SK-N-SH (cell line): ENCODE results near the gene MOB1B. TPM values are rescaled to one million over a fixed set of nuclear protein-coding genes. Genes with fewer than 3 reads are reported as not detected.

ENCODE experiments used
- CTCF ChIA-PET: fragments of 300-600, 350-600 bp; formaldehyde crosslinking; extraction: SDS; loops from one replicate; lab custom pipeline; 2021; lab: Yijun Ruan, JAX
- POLR2A ChIA-PET: fragments of 350-600 bp; sonication (Branson Sonifier 250); formaldehyde crosslinking; extraction: SDS; loops from one replicate; lab custom pipeline; 2020; ENCODE audit warnings: antibody characterized with exemption, inconsistent platforms; lab: Yijun Ruan, JAX
- DNase-seq: peaks from one replicate; pipeline ENCODE4 v3.0.0; 2012
- H2AFZ ChIP-seq: fragments of 200-600 bp; sonication (generic); 2 replicates; pipeline ENCODE4 v1.8.1; 2016; ENCODE audit warnings: antibody characterized with exemption, mild to moderate bottlenecking, low read depth
- H3F3A ChIP-seq: fragments of 200-600 bp; sonication (generic); replicated peaks from 2 replicates; pipeline ENCODE3; 2016; ENCODE audit warnings: antibody characterized with exemption, mild to moderate bottlenecking; ENCODE audit not compliant: insufficient read depth
- H3K27ac ChIP-seq, 2 experiments: fragments of 200-500 bp in 1 of 2; fragments of 200-600 bp in 1 of 2; sonication (Bioruptor generic) in 1 of 2; sonication (generic), shearing (Covaris generic) in 1 of 2; 2 replicates each; pipeline versions ENCODE4 v1.5.1 to v1.6.1; 2014 to 2016; ENCODE audit warnings: low read depth in 2 of 2, inconsistent platforms in 1 of 2, low read length in 1 of 2, mild to moderate bottlenecking in 1 of 2, mixed read lengths in 1 of 2
- H3K27me3 ChIP-seq: fragments of 200-600 bp; sonication (generic), shearing (Covaris generic); 2 replicates; pipeline ENCODE4 v1.6.1; 2016; ENCODE audit warnings: mixed run types; ENCODE audit not compliant: insufficient read depth
- H3K36me3 ChIP-seq, 2 experiments: fragments of 200-500 bp in 1 of 2; fragments of 200-600 bp in 1 of 2; sonication (Bioruptor generic) in 1 of 2; sonication (generic) in 1 of 2; replicated peaks in 1 of 2; 2 replicates each; pipeline versions ENCODE3 to v1.5.1; 2014 to 2016; ENCODE audit warnings: low read length in 1 of 2, mild to moderate bottlenecking in 1 of 2; ENCODE audit not compliant: insufficient read depth in 2 of 2, control insufficient read depth in 1 of 2
- H3K4me1 ChIP-seq, 2 experiments: fragments of 200-500 bp in 1 of 2; fragments of 200-600 bp in 1 of 2; sonication (Bioruptor generic) in 1 of 2; sonication (generic), shearing (Covaris generic) in 1 of 2; 2 replicates each; pipeline versions ENCODE4 v1.5.1 to v1.6.1; 2014 to 2016; ENCODE audit warnings: low read depth in 1 of 2, low read length in 1 of 2, mixed run types in 1 of 2; ENCODE audit not compliant: insufficient read depth in 2 of 2, control insufficient read depth in 1 of 2
- H3K4me2 ChIP-seq: fragments of 200-600 bp; sonication (generic), shearing (Covaris generic); 2 replicates; pipeline ENCODE4 v1.6.1; 2017; ENCODE audit warnings: mixed run types
- H3K4me3 ChIP-seq, 2 experiments: fragments of 200-500 bp in 1 of 2; fragments of 200-600 bp in 1 of 2; sonication (Bioruptor generic) in 1 of 2; sonication (generic), shearing (Covaris generic) in 1 of 2; 2 replicates each; pipeline versions ENCODE4 v1.5.1 to v1.8.1; 2014 to 2016; ENCODE audit warnings: low read depth in 2 of 2, inconsistent platforms in 1 of 2, low read length in 1 of 2, mild to moderate bottlenecking in 1 of 2, mixed read lengths in 1 of 2, moderate library complexity in 1 of 2
- H3K79me2 ChIP-seq: fragments of 200-600 bp; sonication (generic); 2 replicates; pipeline ENCODE4 v1.8.1; 2017; ENCODE audit warnings: mild to moderate bottlenecking; ENCODE audit not compliant: insufficient read depth
- H3K9ac ChIP-seq: fragments of 200-600 bp; sonication (generic); 2 replicates; pipeline ENCODE4 v1.6.1; 2017; ENCODE audit warnings: mixed run types
- H3K9me2 ChIP-seq: fragments of 200-600 bp; sonication (generic); 2 replicates; pipeline ENCODE4 v1.6.1; 2017; ENCODE audit warnings: mixed run types
- H3K9me3 ChIP-seq: fragments of 200-600 bp; sonication (generic); 2 replicates; pipeline ENCODE4 v1.6.1; 2017; ENCODE audit warnings: mixed run types, mild to moderate bottlenecking, moderate library complexity
- H4K20me1 ChIP-seq: fragments of 200-600 bp; sonication (generic); 2 replicates; pipeline ENCODE4 v1.6.1; 2017; ENCODE audit warnings: mild to moderate bottlenecking, mixed run types; ENCODE audit not compliant: insufficient read depth
- CTCF ChIP-seq: fragments of 200-600 bp; sonication (generic); IDR thresholded peaks from 2 replicates; pipeline ENCODE4 v1.6.1; 2017; ENCODE audit warnings: antibody characterized with exemption, mild to moderate bottlenecking, moderate library complexity
- ELF1 ChIP-seq: IDR thresholded peaks from 2 replicates; pipeline ENCODE4 v1.4.0; 2012
- EP300 ChIP-seq, 2 experiments: IDR thresholded peaks; 2 replicates each; pipeline versions ENCODE4 v1.4.0 to v1.6.1; 2012; ENCODE audit warnings: borderline replicate concordance in 1 of 2, low read depth in 1 of 2, low read length in 1 of 2
- FOXJ3 ChIP-seq: sonication (generic); formaldehyde crosslinking; IDR thresholded peaks from 2 replicates; pipeline ENCODE4 v1.5.1; 2020; ENCODE audit warnings: mild to moderate bottlenecking, missing genetic modification reagents
- FOXM1 ChIP-seq: IDR thresholded peaks from 2 replicates; pipeline ENCODE4 v1.4.0; 2012; ENCODE audit warnings: low read depth, mild to moderate bottlenecking
- IRF3 ChIP-seq: fragments of 150-350 bp; IDR thresholded peaks from 2 replicates; pipeline ENCODE4 v1.6.1; 2016; ENCODE audit warnings: mild to moderate bottlenecking, low read depth, low read length
- MAX ChIP-seq: IDR thresholded peaks from 2 replicates; pipeline ENCODE4 v1.4.0; 2012; ENCODE audit warnings: low read depth
- PBX3 ChIP-seq: IDR thresholded peaks from 2 replicates; pipeline ENCODE4; 2012
- RAD21 ChIP-seq: IDR thresholded peaks from 2 replicates; pipeline ENCODE4 v1.6.1; 2012; ENCODE audit warnings: mild to moderate bottlenecking, low read length
- RCOR1 ChIP-seq: fragments of 150-350 bp; IDR thresholded peaks from 2 replicates; pipeline ENCODE4 v1.6.1; 2017; ENCODE audit warnings: antibody characterized with exemption, low read length
- RFX5 ChIP-seq: IDR thresholded peaks from 2 replicates; pipeline ENCODE4 v1.6.1; 2012; ENCODE audit warnings: mild to moderate bottlenecking, improper control_type of control experiment, low read length
- SIN3A ChIP-seq: IDR thresholded peaks from 2 replicates; pipeline ENCODE4 v1.6.1; 2012; ENCODE audit warnings: low read depth, mild to moderate bottlenecking, low read length, moderate library complexity, borderline replicate concordance
- SMC3 ChIP-seq: IDR thresholded peaks from 2 replicates; pipeline ENCODE4 v1.6.1; 2012; ENCODE audit warnings: low read depth, low read length, improper control_type of control experiment
- TEAD4 ChIP-seq: IDR thresholded peaks from 2 replicates; pipeline ENCODE4 v1.4.0; 2012; ENCODE audit warnings: mild to moderate bottlenecking, borderline replicate concordance; ENCODE audit not compliant: insufficient read depth
- USF2 ChIP-seq: fragments of 150-350 bp; IDR thresholded peaks from 2 replicates; pipeline ENCODE4 v1.6.1; 2017; ENCODE audit warnings: antibody characterized with exemption, low read length, low read depth, borderline replicate concordance
- YY1 ChIP-seq: IDR thresholded peaks from 2 replicates; pipeline ENCODE4 v1.4.0; 2012; ENCODE audit warnings: low read depth, mild to moderate bottlenecking
- ZBTB33 ChIP-seq: IDR thresholded peaks from 2 replicates; pipeline ENCODE4 v1.4.0; 2012; ENCODE audit warnings: low read depth, borderline replicate concordance
- WGBS: methylation state at CpG from one replicate; pipeline ENCODE4 v1.1.6; 2017; ENCODE audit warnings: low lambda C conversion rate; 5-methylcytosine and 5-hydroxymethylcytosine counted together
- polyA plus RNA-seq, 3 experiments: library from polyadenylated mRNA; depleted of rRNA; stranded (reverse); fragments of >200 nt; gene quantifications; 2 replicates each; pipeline ENCODE4 v1.2.3, GENCODE V29; 2012

The MOB1B gene
- polyA plus RNA-seq, 1 of the 3 experiments (the other 2 are of a cell fraction): 2.9 TPM

- TF ChIP-seq MAX: peak; percentile 56
- TF ChIP-seq FOXJ3 (CRISPR knock-in tag): no peak
- TF ChIP-seq RAD21: no peak
- TF ChIP-seq EP300 (IDR thresholded peaks at IDR 0.05; ENCODE audit: borderline replicate concordance in 1 of 2, low read depth in 1 of 2, low read length in 1 of 2): no peak
- no peak for TF ChIP-seq FOXM1
- TF ChIP-seq ELF1: peak; percentile 55
- peak; percentile 96 for TF ChIP-seq ZBTB33
- TF ChIP-seq USF2: no peak
- TF ChIP-seq RCOR1: no peak
- TF ChIP-seq, all 33 proteins: peak for 12
Observed at GRCh38 chr4:70901984-70902576, at the start of gene MOB1B (continued).

- Histone ChIP-seq H3K4me3 (no peak overlapping the region), H3K4me1 (no peaks in the 10 kb centered on the region), H3K4me2 (no peak overlapping the region), H3K9ac (no peak overlapping the region), H4K20me1 (no peaks in the 10 kb centered on the region), H3K79me2 (no peaks in the 10 kb centered on the region), H3K27ac (no peak overlapping the region), H3K9me2 (no peaks in the 10 kb centered on the region), H3K27me3 (no peaks in the 10 kb centered on the region), H3F3A (no peaks in the 10 kb centered on the region), H2AFZ (no peak overlapping the region), H3K36me3 (no peaks in the 10 kb centered on the region), H3K9me3 (no peaks in the 10 kb centered on the region)
- ChIA-PET POLR2A (no interaction called here), CTCF (no interaction called here)
- 84% methylated on average over 2 of the region's 2 CpGs for WGBS
- DNase-seq: no peak
- TF ChIP-seq PBX3: no peak
- TF ChIP-seq YY1: no peak
- TF ChIP-seq ELF1: no peak
- no peak for TF ChIP-seq USF2
- TF ChIP-seq MAX: no peak
- no peak for TF ChIP-seq RFX5
- TF ChIP-seq IRF3: no peak
- no peak for TF ChIP-seq SIN3A
- TF ChIP-seq SMC3: no peak
- TF ChIP-seq CTCF: no peak
- no peak for TF ChIP-seq TEAD4
Observed at GRCh38 chr4:70855464-70855863, 46.7 kb upstream of the MOB1B start.
